ENCODE results near the gene SRRM3. TPM values are rescaled to one million over a fixed set of nuclear protein-coding genes. Genes with fewer than 3 reads are reported as not detected.
A peak's percentile ranks its signal among the peaks of the same experiment; 100 is the strongest.
"Not testable (repeated sequence)": the region's sequence is repeated elsewhere in the genome, so short reads cannot be mapped to it uniquely, and the experiment has no call there.

Gene SRRM3
- polyA plus RNA-seq, 1 of the 3 experiments (the other 2 are of a cell fraction), result 2.7 TPM

GRCh38 chr7:76334320-76334967 is 132.7 kb downstream of the SRRM3 start:
- peaks cover 0 to 25% of the 10 kb centered on the region in 2 experiments; a peak in 3 of 4 replicates for H3K4me1 ChIP-seq (ENCODE audit: control insufficient read depth in 1 of 2, insufficient read depth in 2 of 2, low read depth in 1 of 2, low read length in 1 of 2)
- ChIA-PET POLR2A (interaction anchor here (0.6 kb wide), 1 partner anchor 13 kb away, joined by 4 read pairs; no protein-coding TSS in a partner anchor), CTCF (interaction anchor here (1.3 to 2.9 kb wide), 4 partner anchors 9 to 20 kb away, joined by 3 to 9 read pairs (median 6); no protein-coding TSS in a partner anchor)
- H3K4me2 ChIP-seq, result no peak overlapping the region
- no peaks in the 10 kb centered on the region for H3K9me2 ChIP-seq
- DNase-seq, result no peak
- WGBS (ENCODE audit: low lambda C conversion rate), result 91% methylated on average over 6 of the region's 6 CpGs
- peaks cover 34 to 43% of the 10 kb centered on the region in 2 experiments for H3K36me3 ChIP-seq (replicated peaks in 1 of 2; ENCODE audit: control insufficient read depth in 1 of 2, insufficient read depth in 2 of 2, low read length in 1 of 2)
- peaks cover 20% of the 10 kb centered on the region for H3F3A ChIP-seq (replicated peaks; ENCODE audit: insufficient read depth)
- no peak overlapping the region for H3K4me3 ChIP-seq (ENCODE audit: low read depth in 2 of 2, low read length in 1 of 2)
- H3K27ac ChIP-seq (ENCODE audit: low read depth in 2 of 2, low read length in 1 of 2), result no peak overlapping the region
- peaks cover 100% of the 10 kb centered on the region for H3K79me2 ChIP-seq (ENCODE audit: insufficient read depth)
- H2AFZ ChIP-seq (ENCODE audit: low read depth), result no peak overlapping the region
- no peaks in the 10 kb centered on the region for H3K27me3 ChIP-seq (ENCODE audit: insufficient read depth)
- H3K9me3 ChIP-seq, result no peaks in the 10 kb centered on the region
- no peak overlapping the region for H3K9ac ChIP-seq
- 0 out of 2 replicates have a peak, but pooled peaks have one; percentile 22 for TF ChIP-seq POLR2AphosphoS5 (IDR thresholded peaks at IDR 0.05; ENCODE audit: low read depth, low read length)
- TF ChIP-seq USF2 (IDR thresholded peaks at IDR 0.05; ENCODE audit: borderline replicate concordance, low read depth, low read length), result no peak
- peaks cover 100% of the 10 kb centered on the region for H4K20me1 ChIP-seq (ENCODE audit: insufficient read depth)

DNA sequence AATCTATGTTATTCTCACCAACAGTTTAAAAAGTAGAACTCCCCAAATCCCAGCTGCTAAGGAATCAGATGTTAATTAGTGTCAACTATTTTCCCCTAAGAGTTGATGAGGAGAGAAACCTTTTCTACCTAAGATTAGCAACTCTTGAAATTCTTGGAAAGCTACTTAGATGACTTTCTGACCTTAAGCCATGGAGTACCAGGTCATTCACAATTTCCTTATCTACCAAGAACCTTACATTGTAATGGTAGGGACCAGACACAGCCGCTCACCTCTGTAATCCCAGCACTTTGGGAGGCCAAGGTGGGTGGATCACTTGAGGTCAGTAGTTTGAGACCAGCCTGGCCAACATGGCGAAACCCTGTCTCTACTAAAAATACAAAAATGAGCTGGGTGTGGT is 133.7 kb downstream of the SRRM3 start:
- WGBS (ENCODE audit: low lambda C conversion rate), result 97% methylated on average over 2 of the region's 2 CpGs
- POLR2A ChIA-PET, result interaction anchor here (1.0 kb wide), 1 partner anchor 17 kb away, joined by 4 read pairs; no protein-coding TSS in a partner anchor

GRCh38 chr7:76336094-76336493 is 134.4 kb downstream of the SRRM3 start:
- Histone ChIP-seq H3F3A (replicated peaks; ENCODE audit: insufficient read depth) (peaks cover 30% of the 10 kb centered on the region), H4K20me1 (ENCODE audit: insufficient read depth) (peaks cover 100% of the 10 kb centered on the region), H3K4me3 (ENCODE audit: low read depth in 2 of 2, low read length in 1 of 2) (no peak overlapping the region), H3K27me3 (ENCODE audit: insufficient read depth) (no peaks in the 10 kb centered on the region), H3K79me2 (ENCODE audit: insufficient read depth) (peaks cover 100% of the 10 kb centered on the region), H3K9ac (no peak overlapping the region), H3K9me3 (no peaks in the 10 kb centered on the region), H2AFZ (ENCODE audit: low read depth) (no peak overlapping the region), H3K27ac (ENCODE audit: low read depth in 2 of 2, low read length in 1 of 2) (no peak overlapping the region), H3K4me1 (ENCODE audit: control insufficient read depth in 1 of 2, insufficient read depth in 2 of 2, low read depth in 1 of 2, low read length in 1 of 2) (peaks cover 8 to 28% of the 10 kb centered on the region in 2 experiments), H3K4me2 (no peak overlapping the region), H3K36me3 (replicated peaks in 1 of 2; ENCODE audit: control insufficient read depth in 1 of 2, insufficient read depth in 2 of 2, low read length in 1 of 2) (peaks cover 33 to 44% of the 10 kb centered on the region in 2 experiments), H3K9me2 (no peaks in the 10 kb centered on the region)
- DNase-seq, result no peak
- POLR2A ChIA-PET, result no interaction called here
- CTCF ChIA-PET, result interaction anchor here (1.2 to 1.4 kb wide), 2 partner anchors 24 to 43 kb away, joined by 3 to 5 read pairs; no protein-coding TSS in a partner anchor
- TF ChIP-seq NFIC (IDR thresholded peaks at IDR 0.05; ENCODE audit: borderline replicate concordance) (no peak), YY1 (IDR thresholded peaks at IDR 0.05; ENCODE audit: low read depth) (no peak), ZBTB33 (IDR thresholded peaks at IDR 0.05; ENCODE audit: borderline replicate concordance, low read depth) (no peak), POLR2AphosphoS5 (IDR thresholded peaks at IDR 0.05; ENCODE audit: low read depth, low read length) (no peak), SIN3A (IDR thresholded peaks at IDR 0.05; ENCODE audit: borderline replicate concordance, low read depth, low read length) (no peak), FOSL2 (IDR thresholded peaks at IDR 0.05; ENCODE audit: borderline replicate concordance, low read depth) (no peak), FOXJ3 (CRISPR knock-in tag; IDR thresholded peaks at IDR 0.05) (no peak), EZH2phosphoT487 (IDR thresholded peaks at IDR 0.05; ENCODE audit: borderline replicate concordance, low read depth) (no peak), TEAD4 (IDR thresholded peaks at IDR 0.05; ENCODE audit: borderline replicate concordance, insufficient read depth) (no peak), SMC3 (IDR thresholded peaks at IDR 0.05; ENCODE audit: low read depth, low read length) (no peak)
- TF ChIP-seq, protein P1, sequence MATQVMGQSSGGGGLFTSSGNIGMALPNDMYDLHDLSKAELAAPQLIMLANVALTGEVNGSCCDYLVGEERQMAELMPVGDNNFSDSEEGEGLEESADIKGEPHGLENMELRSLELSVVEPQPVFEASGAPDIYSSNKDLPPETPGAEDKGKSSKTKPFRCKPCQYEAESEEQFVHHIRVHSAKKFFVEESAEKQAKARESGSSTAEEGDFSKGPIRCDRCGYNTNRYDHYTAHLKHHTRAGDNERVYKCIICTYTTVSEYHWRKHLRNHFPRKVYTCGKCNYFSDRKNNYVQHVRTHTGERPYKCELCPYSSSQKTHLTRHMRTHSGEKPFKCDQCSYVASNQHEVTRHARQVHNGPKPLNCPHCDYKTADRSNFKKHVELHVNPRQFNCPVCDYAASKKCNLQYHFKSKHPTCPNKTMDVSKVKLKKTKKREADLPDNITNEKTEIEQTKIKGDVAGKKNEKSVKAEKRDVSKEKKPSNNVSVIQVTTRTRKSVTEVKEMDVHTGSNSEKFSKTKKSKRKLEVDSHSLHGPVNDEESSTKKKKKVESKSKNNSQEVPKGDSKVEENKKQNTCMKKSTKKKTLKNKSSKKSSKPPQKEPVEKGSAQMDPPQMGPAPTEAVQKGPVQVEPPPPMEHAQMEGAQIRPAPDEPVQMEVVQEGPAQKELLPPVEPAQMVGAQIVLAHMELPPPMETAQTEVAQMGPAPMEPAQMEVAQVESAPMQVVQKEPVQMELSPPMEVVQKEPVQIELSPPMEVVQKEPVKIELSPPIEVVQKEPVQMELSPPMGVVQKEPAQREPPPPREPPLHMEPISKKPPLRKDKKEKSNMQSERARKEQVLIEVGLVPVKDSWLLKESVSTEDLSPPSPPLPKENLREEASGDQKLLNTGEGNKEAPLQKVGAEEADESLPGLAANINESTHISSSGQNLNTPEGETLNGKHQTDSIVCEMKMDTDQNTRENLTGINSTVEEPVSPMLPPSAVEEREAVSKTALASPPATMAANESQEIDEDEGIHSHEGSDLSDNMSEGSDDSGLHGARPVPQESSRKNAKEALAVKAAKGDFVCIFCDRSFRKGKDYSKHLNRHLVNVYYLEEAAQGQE (IDR thresholded peaks at IDR 0.05; ENCODE audit: low read depth, low read length), result no peak

More for the DNA sequence above, 133.7 kb downstream of the SRRM3 start:
- H3K4me2 ChIP-seq; H3K27me3 ChIP-seq (ENCODE audit: insufficient read depth); DNase-seq; H3K9ac ChIP-seq; H3K27ac ChIP-seq (ENCODE audit: low read depth in 2 of 2, low read length in 1 of 2); H3K9me3 ChIP-seq; H3K4me3 ChIP-seq (ENCODE audit: low read depth in 2 of 2, low read length in 1 of 2); H2AFZ ChIP-seq (ENCODE audit: low read depth); H3K9me2 ChIP-seq: not testable (repeated sequence)
- peaks cover 100% of the 10 kb centered on the region for H3K79me2 ChIP-seq (ENCODE audit: insufficient read depth)
- H4K20me1 ChIP-seq (ENCODE audit: insufficient read depth), result peaks cover 100% of the 10 kb centered on the region
- peaks cover 28% of the 10 kb centered on the region for H3F3A ChIP-seq (replicated peaks; ENCODE audit: insufficient read depth)
- H3K4me1 ChIP-seq (ENCODE audit: control insufficient read depth in 1 of 2, insufficient read depth in 2 of 2, low read depth in 1 of 2, low read length in 1 of 2), result peaks cover 3 to 25% of the 10 kb centered on the region in 2 experiments; a peak in 3 of 4 replicates
- CTCF ChIA-PET, result interaction anchor here (0.9 to 2.9 kb wide), 4 partner anchors 9 to 43 kb away, joined by 3 to 9 read pairs (median 4); no protein-coding TSS in a partner anchor
- H3K36me3 ChIP-seq (replicated peaks in 1 of 2; ENCODE audit: control insufficient read depth in 1 of 2, insufficient read depth in 2 of 2, low read length in 1 of 2), result peaks cover 38 to 44% of the 10 kb centered on the region in 2 experiments
